Measurements from ENCODE around the gene SPOCD1.
A peak's percentile ranks its signal among the peaks of the same experiment; 100 is the strongest.

SPOCD1 gene

GRCh38 chr1:31785947-31786290 is 29.9 kb downstream of the SPOCD1 start:
- DNase-seq, result no peak

GRCh38 chr1:31785020-31785946 is 30.5 kb downstream of the SPOCD1 start:
- peak; percentile 58 for DNase-seq

GRCh38 chr1:31784356-31785019 is 31.3 kb downstream of the SPOCD1 start:
- DNase-seq, result no peak

GRCh38 chr1:31783846-31784245 is 32.0 kb downstream of the SPOCD1 start:
- no peak for DNase-seq

- no peak for DNase-seq
Measured at GRCh38 chr1:31782421-31783410, 33.1 kb downstream of the SPOCD1 start.

- DNase-seq, result no peak
Measured at GRCh38 chr1:31781756-31782371, 34.0 kb downstream of the SPOCD1 start.

- DNase-seq, result no peak
Measured at GRCh38 chr1:31781138-31781755, 34.6 kb downstream of the SPOCD1 start.

GRCh38 chr1:31780632-31781031 is 35.2 kb downstream of the SPOCD1 start:
- DNase-seq, result no peak

GRCh38 chr1:31779687-31780086 is 36.1 kb downstream of the SPOCD1 start:
- no peak for DNase-seq

- DNase-seq, result no peak
Measured at GRCh38 chr1:31778763-31779488, 36.9 kb downstream of the SPOCD1 start.

GRCh38 chr1:31776516-31776915 is 39.3 kb downstream of the SPOCD1 start:
- DNase-seq, result no peak

GRCh38 chr1:31776032-31776431 is 39.8 kb downstream of the SPOCD1 start:
- DNase-seq, result no peak

GRCh38 chr1:31775210-31775999 is 40.4 kb downstream of the SPOCD1 start:
- no peak for DNase-seq

GRCh38 chr1:31774495-31774894 is 41.3 kb downstream of the SPOCD1 start:
- DNase-seq, result no peak

GRCh38 chr1:31773861-31774260 is 42.0 kb downstream of the SPOCD1 start:
- no peak for DNase-seq

- no peak for DNase-seq
Measured at GRCh38 chr1:31772669-31773248, 43.1 kb downstream of the SPOCD1 start.

- no peak for DNase-seq
Measured at GRCh38 chr1:31771891-31772668, 43.7 kb downstream of the SPOCD1 start.

GRCh38 chr1:31769720-31770390 is 46.0 kb downstream of the SPOCD1 start:
- DNase-seq, result no peak

All from NCI-H524 treated with DMSO at 0.1 percent for 48 hours (cell line).